IPS DF 19.7 (cell line): ENCODE data around the gene GALNT10.
A peak's percentile ranks its signal among the peaks of the same experiment; 100 is the strongest.
"Not testable (repeated sequence)": the region's sequence is repeated elsewhere in the genome, so short reads cannot be mapped to it uniquely, and the experiment has no call there.

Experiments
- DNase-seq: peaks from one replicate; pipeline ENCODE4 v3.0.0-alpha.2; 2013; ENCODE audit warnings: low read depth, low spot score

The GALNT10 gene

GRCh38 chr5:154190595-154191304 is at the start of gene GALNT10:
Gene GALNT10, plus strand, starts transcription at chr5:154190733. Its CDS starts 134 bp downstream, at chr5:154190867.
- no peak for DNase-seq

DNA sequence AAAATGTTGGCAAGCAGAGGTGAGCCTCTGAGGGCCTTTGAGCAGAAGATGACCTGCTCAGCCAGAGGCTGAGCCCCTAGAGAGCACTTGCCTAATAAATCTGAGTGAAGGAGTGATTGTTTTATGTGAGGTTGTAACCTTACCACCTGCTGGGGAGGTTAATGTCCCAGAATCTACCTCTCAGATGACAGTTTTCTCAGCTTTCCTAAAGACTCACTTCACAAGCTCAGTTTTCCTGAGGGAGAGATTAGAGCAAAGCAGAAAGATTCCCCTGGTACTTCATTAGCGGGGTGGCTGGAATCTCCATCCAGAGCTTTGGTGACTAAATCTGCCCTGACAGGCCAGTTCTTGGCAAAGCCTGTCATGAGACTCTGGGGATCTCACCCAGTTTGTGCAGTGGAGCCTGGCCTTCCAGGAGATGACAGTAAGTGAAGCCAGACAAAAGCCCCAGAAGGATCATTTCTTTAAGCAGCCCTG is 48.8 kb upstream of the GALNT10 start:
- no peak for DNase-seq

DNA sequence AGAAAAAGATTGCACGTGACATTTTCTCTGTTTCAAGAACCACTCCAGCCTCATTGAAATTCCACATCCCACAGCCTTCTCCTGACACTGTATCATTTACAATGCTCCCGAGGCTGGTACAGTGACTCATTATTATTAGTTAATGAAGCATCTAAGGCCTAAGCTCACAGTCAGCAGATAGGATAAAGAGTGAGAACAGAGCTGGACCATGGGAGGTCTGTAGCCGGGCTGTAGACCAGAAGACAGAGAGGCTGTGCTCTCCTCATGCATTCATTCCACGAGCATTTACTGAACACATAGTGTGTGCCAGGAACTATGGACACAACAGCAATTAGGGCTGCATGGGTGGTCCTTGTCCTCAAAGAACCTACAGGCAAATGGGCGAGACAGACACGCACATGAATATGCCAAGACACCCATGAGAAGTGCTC is 47.3 kb upstream of the GALNT10 start:
- no peak for DNase-seq

GRCh38 chr5:154145268-154145667 is 45.3 kb upstream of the GALNT10 start:
- DNase-seq = no peak

DNA sequence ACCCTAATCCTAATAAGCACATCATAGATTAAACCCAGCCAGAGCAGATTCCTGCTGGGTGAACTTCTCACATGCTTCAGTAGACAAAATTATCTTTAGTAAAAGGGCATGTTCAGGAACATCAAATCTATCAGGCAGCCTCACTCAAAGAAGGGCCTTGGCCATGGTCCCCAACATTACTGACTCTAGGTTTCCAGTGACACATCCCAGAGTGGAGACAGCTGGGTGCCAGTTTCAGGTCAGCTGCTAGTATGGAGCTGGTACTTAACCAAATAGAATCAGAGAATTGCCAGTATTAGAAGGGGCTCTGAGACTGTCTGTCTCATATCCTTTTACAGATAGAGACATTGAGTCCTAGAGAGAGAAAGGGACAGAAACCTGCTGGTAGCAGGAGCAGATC is 44.1 kb upstream of the GALNT10 start:
- DNase-seq = no peak

- no peak for DNase-seq
Observed at GRCh38 chr5:154147666-154148065, 42.9 kb upstream of the GALNT10 start.

DNA sequence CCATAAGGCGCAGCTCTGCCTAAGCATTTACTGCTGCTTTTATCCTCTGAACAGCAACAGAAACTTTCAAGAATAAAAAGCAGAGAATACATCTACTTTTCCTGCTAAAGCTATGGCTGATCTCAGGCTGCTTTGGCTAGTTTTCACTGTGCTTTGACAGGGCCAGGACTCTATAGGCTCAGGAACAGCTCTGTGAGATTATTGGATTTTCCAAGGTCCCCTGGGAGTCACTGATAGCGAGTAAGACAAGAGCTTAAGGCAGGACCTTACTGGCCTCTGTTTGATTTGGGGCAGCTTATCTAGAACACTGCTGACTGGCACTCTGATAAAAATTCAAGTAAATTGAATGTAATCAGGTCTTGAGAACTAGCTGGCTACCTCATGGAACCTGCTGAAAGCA is 40.1 kb upstream of the GALNT10 start:
- DNase-seq = not testable (repeated sequence)

GRCh38 chr5:154157483-154158378 is 32.8 kb upstream of the GALNT10 start:
- no peak for DNase-seq

DNA sequence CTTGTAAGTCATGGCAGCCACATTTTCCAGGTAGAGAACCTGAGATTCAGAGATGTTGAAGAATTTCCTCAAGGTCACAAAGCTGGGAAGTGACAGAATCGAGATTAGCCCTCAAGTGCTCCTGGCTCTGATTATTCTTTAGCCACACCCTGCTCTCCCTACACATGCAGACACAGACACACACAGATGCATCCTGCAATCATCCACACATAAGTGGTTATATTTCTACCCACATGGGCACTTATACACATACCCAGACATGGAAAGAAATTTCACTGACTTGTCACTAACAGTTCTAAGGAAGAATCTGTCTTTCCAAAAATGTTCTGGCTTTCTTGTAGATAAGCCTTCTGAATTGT is 32.2 kb upstream of the GALNT10 start:
- no peak for DNase-seq

DNA sequence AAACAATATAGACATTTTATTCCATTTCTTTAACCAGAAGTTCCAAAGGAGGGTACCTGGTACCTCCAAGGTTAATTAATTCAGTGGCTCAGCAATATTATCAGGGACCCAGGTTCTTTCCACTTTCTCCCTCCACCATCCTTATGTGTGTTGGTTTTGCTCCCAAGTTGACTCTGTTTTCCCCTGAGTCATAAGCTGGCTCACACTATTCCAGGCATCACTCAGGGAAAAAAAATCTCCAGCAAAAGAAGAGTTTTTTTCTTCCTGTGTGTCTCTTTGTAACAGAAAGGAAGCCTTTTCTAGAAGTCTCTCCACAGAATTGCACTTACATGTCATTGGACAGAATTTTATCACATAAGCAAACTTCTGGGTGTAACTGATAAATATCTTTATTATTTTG is 31.2 kb upstream of the GALNT10 start:
- DNase-seq = no peak

GRCh38 chr5:154162539-154163151 is 27.9 kb upstream of the GALNT10 start:
- DNase-seq = no peak

DNA sequence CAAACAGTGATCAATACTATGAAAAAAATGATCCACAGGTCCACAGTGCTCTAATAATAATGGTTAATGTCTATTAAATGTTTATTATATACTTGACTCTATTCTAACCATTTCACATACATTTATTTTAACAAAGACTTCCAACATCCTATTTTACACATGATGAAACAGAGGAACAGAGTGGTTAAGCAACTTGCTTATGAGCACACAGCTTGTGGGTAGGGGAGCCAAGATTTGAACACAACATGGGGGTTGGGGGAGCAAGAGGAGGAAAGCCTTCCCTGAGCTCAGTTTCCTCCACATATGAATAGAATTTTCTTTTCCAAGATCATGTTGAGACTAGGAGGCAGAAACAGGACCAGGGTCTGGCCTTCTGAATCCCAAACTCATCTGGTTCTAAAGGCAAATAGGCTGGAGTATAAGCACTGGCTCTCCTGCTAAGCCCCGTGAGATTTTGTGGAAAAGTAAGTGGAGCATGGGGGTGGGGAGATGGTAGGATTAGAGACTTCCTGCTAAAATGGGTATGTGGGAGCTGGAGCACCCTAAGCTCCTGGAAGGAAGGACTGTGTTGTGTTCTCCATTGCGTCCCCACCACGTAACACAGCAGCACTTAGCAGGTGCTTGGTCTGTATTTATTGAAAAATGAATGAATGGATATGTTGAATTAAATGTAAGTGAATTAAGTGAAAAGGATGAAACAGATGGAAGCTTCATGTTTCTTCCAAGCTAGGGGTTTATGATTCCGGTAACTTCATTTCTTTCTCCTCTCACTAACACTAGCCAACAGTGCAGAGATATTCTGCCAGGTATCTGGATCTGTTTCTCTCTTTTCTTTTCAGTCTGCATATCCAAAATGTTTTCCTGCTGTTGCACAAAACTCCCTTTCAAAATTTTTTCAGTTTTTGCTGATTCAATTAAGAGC is 26.9 kb upstream of the GALNT10 start:
- DNase-seq = no peak

DNA sequence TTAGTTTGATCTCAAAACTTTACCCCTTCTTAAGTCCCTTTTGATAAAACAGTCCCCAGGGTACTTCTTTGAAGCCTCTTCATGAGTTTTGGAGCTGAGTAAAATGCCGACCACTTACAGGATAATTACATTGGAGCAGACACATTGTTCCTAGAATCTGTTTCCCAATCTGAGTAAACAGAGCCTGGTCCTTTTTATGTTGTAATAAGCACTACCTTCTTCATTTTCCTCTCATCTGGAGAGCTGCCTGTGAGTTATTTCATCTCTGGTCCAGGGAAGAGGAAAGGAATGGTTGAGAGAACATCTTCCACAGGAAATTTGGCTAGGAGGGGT is 26.3 kb upstream of the GALNT10 start:
- no peak for DNase-seq

GRCh38 chr5:154165886-154166285 is 24.6 kb upstream of the GALNT10 start:
- DNase-seq = no peak

DNA sequence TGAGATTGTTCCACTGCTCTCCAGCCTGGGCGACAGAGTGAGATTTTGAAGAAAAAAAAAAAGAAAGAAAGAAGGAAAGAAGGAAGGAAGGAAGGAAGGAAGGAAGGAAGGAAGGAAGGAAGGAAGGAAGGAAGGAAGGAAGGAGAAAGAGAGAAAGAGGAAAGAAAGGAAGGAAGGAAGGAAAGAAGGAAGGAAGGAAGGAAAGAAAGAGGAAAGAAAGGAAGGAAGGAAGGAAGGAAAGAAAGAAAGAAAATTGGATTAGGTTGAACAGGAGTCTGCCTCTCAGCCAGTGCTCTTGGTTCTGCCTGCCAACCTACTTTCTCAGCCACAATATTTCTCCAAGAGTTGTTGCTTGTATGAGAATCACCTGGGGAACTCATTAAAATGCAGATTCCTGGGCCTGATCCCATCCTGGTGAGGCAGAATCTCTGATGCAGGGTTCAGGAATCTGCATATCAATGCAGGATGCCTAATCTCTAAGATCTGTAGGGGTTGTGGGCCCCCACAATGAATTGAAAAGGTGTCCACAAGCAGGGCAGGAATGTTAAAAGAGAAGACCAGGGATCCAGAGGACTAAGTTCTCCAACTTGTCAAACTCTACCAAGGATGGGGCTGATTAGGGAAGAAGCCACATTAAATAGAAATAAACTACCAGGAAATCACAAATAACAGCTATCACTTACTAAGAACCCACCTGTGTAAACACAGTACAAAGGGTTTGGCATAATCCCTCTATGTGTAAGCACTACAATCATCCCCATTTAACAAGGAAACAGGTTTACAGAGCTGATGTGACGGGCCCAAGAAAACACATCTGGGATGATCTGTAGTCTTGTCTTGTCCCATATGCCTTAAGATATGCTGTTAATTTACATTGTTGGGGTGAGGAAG is 23.4 kb upstream of the GALNT10 start:
- DNase-seq = peak; percentile 42

DNA sequence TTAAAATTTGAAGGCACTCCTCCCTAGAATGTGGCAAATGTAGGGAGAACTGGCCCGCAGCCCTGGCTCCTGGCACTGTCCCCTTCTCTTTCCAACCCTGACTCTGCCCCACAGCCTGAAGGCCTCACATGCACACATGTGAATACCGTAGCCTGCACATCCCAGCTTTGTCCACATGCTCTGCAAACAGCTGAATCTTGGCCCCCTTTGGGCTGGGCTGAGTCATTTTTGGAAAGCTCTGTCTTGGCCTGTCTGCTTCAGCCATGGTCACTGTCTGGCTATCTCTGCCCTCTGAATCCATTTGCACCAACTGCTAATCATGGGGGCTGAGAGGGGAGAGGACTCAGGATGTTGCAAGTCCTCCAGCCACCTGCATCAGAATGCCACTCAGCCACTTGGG is 22.1 kb upstream of the GALNT10 start:
- no peak for DNase-seq

DNA sequence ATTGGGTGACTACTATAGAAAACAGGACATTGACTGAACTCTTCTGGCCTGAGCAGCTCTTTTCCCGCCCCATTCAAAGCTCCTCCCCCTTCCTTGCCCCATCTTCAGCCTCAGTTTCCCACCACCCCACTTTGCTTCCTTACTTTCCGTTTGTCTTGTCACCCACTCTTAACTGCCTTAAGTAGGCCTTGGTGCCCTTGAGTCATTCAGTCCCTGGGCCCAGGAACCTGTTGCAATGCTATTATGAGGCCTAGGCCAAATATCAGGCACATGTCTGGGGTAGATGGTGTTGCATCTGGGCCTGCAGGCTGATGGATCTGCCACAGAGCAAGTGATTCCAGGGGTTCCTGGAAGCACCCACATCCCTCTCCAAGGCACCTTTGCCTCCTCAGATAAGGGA is 17.7 kb upstream of the GALNT10 start:
- DNase-seq = no peak

GRCh38 chr5:154174091-154174490 is 16.4 kb upstream of the GALNT10 start:
- DNase-seq = no peak

- DNase-seq = no peak
Observed at GRCh38 chr5:154176181-154176580, 14.4 kb upstream of the GALNT10 start.

- no peak for DNase-seq
Observed at GRCh38 chr5:154178661-154179060, 11.9 kb upstream of the GALNT10 start.
